HL-60 (cell line): ENCODE results near the gene FAM53C.
A peak's percentile ranks its signal among the peaks of the same experiment; 100 is the strongest.

Experiments used
- DNase-seq, 2 experiments: peaks; one replicate each; pipeline ENCODE4 v3.0.0-alpha.2; 2010 to 2020; ENCODE audit warnings: low read depth in 1 of 2, low spot score in 1 of 2
- H3K27ac ChIP-seq: fragments of 250-450 bp; sonication (Bioruptor Pico); replicated peaks from 2 replicates; pipeline ENCODE4 v1.5.1; 2020; ENCODE audit warnings: mild to moderate bottlenecking, moderate library complexity
- H3K27me3 ChIP-seq: fragments of 250-450 bp; sonication (Bioruptor Pico); 2 replicates; pipeline ENCODE4 v1.5.1; 2021; ENCODE audit warnings: mild to moderate bottlenecking, moderate library complexity; ENCODE audit not compliant: insufficient read depth, poor library complexity, severe bottlenecking
- H3K4me3 ChIP-seq: replicated peaks from 2 replicates; pipeline ENCODE4 v1.5.1; 2011; ENCODE audit warnings: mild to moderate bottlenecking, control low read depth, low read length; ENCODE audit not compliant: insufficient read depth
- CTCF ChIP-seq: IDR thresholded peaks from one replicate; pipeline ENCODE4 v1.5.1; 2011; ENCODE audit warnings: low read length, control low read depth, inconsistent platforms; ENCODE audit not compliant: insufficient read depth
- GABPA ChIP-seq: IDR thresholded peaks from 2 replicates; pipeline ENCODE4 v1.6.1; 2012; ENCODE audit warnings: low read depth
- POLR2AphosphoS5 ChIP-seq: IDR thresholded peaks from 2 replicates; pipeline ENCODE4 v1.6.1; 2012; ENCODE audit warnings: low read depth
- SPI1 ChIP-seq: IDR thresholded peaks from 2 replicates; pipeline ENCODE4 v1.6.1; 2012; ENCODE audit warnings: low read depth, mild to moderate bottlenecking, borderline replicate concordance
- TF ChIP-seq, protein P1 (sequence below): IDR thresholded peaks from 2 replicates; pipeline ENCODE4 v1.6.1; 2012; ENCODE audit warnings: low read depth; ENCODE audit not compliant: insufficient replicate concordance

The FAM53C gene

DNA sequence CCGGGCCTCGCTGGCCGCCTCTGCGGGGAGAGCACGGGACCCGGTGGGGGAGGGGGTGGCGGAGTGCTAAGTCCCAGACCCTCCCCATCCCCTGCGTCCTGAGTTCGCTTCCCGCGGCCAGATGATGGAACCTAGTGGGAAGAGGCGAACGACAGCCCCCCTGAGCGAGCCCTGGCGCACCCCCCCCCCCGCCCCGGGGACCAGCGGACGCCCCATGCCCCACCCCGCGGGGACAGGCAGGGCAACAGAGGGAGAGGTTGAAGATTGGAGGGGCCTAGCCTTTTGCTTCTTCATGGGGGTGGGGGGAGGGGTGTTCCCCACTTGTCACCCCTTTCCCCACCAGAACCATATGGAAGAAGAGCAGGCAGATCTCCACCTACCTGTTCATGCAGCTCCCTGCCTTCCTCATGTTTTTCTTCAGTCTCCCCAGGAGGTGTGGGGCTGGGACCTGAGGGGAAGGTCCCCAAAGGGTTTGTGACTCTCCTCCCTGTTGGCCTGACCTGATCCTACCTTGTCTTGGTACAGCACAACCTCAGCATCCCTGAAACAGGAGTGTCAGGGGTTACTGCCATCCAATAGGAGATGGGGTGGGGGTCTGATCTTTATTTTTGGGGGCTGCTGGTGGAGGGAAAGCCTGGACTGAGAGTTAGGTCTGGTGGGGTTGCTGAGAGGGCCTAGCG, 485 bp downstream of the FAM53C start:
- H3K27ac ChIP-seq = peak overlapping the region; percentile 100
- H3K4me3 ChIP-seq = peak overlapping the region; percentile 68
- TF ChIP-seq, protein P1, sequence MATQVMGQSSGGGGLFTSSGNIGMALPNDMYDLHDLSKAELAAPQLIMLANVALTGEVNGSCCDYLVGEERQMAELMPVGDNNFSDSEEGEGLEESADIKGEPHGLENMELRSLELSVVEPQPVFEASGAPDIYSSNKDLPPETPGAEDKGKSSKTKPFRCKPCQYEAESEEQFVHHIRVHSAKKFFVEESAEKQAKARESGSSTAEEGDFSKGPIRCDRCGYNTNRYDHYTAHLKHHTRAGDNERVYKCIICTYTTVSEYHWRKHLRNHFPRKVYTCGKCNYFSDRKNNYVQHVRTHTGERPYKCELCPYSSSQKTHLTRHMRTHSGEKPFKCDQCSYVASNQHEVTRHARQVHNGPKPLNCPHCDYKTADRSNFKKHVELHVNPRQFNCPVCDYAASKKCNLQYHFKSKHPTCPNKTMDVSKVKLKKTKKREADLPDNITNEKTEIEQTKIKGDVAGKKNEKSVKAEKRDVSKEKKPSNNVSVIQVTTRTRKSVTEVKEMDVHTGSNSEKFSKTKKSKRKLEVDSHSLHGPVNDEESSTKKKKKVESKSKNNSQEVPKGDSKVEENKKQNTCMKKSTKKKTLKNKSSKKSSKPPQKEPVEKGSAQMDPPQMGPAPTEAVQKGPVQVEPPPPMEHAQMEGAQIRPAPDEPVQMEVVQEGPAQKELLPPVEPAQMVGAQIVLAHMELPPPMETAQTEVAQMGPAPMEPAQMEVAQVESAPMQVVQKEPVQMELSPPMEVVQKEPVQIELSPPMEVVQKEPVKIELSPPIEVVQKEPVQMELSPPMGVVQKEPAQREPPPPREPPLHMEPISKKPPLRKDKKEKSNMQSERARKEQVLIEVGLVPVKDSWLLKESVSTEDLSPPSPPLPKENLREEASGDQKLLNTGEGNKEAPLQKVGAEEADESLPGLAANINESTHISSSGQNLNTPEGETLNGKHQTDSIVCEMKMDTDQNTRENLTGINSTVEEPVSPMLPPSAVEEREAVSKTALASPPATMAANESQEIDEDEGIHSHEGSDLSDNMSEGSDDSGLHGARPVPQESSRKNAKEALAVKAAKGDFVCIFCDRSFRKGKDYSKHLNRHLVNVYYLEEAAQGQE = no peak
- TF ChIP-seq GABPA = no peak
- no peak for TF ChIP-seq POLR2AphosphoS5
- no peak for TF ChIP-seq SPI1
- no peak for TF ChIP-seq CTCF
- no peaks in the 10 kb centered on the region for H3K27me3 ChIP-seq
- no peak for DNase-seq

DNA sequence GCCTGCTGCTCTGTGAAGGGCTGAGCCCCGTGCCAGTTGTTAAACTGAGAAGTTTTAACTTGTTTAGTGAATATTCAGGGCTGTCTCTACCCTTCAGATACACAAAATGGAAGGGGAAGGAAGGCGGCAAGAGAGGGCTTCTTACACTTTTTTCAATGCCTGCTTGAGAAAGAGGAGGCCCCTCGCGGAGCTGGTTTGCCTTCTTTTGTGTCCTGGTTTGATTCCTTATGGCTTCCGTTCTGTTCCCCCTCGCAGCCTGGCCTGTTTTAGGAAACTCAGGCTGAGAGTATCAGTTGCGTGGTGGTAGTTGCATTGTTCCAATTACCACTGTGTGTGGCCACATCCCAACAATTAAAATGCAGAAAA, 1.0 kb downstream of the FAM53C start:
- Histone ChIP-seq H3K27me3 (no peaks in the 10 kb centered on the region), H3K4me3 (peak overlapping the region; percentile 68), H3K27ac (peak overlapping the region; percentile 100)
- no peak for DNase-seq
- TF ChIP-seq SPI1 (no peak), CTCF (no peak), GABPA (no peak), POLR2AphosphoS5 (no peak)
- TF ChIP-seq, protein P1 = no peak

- TF ChIP-seq SPI1 = peak; percentile 35; the same call in 1 of the 2 replicates
- TF ChIP-seq, protein P1 = no peak
- H3K27ac ChIP-seq = peak overlapping the region; percentile 100
- H3K4me3 ChIP-seq = peak overlapping the region; percentile 68
- DNase-seq = peak in 1 of 2 experiments; percentile 41
- no peaks in the 10 kb centered on the region for H3K27me3 ChIP-seq
Observed at GRCh38 chr5:138339464-138339863, 1.4 kb downstream of the FAM53C start.
